ENCODE results near the gene PPP1R9B. TPM values are rescaled to one million over a fixed set of nuclear protein-coding genes. Genes with fewer than 3 reads are reported as not detected.

The PPP1R9B gene
- total and polyA plus RNA-seq, 2 donors = 26.8 to 47.9 TPM

GRCh38 chr17:50148226-50149090 lies 2.0 kb downstream of the PPP1R9B start:
- H3K27me3 ChIP-seq (ENCODE audit: control insufficient read depth in 2 of 2, insufficient read depth in 1 of 2, low read length in 1 of 2) = peaks cover 0 to 7% of the 10 kb centered on the region in 2 donors
- peaks cover 23 to 48% of the 10 kb centered on the region in 2 donors for H3K4me1 ChIP-seq (ENCODE audit: control insufficient read depth in 2 of 2, insufficient read depth in 2 of 2, low read length in 2 of 2)
- no peaks in the 10 kb centered on the region for H3K9me3 ChIP-seq (ENCODE audit: control insufficient read depth in 2 of 2, insufficient read depth in 1 of 2, low read length in 1 of 2)
- H3K36me3 ChIP-seq (ENCODE audit: control insufficient read depth in 2 of 2, insufficient read depth in 2 of 2, low read length in 1 of 2) = peaks cover 24 to 25% of the 10 kb centered on the region in 2 donors
- peak in 4 of 9 donors; percentile 21 to 60 (median 41) for DNase-seq (ENCODE audit: low read depth in 6 of 9, low spot score in 9 of 9)
- 3% methylated on average over 25 of the region's 25 CpGs for WGBS
- peak overlapping the region; percentile 3 to 57 for H3K27ac ChIP-seq (ENCODE audit: low read depth in 1 of 2, low read length in 1 of 2)
- H3K4me3 ChIP-seq (ENCODE audit: low read length in 2 of 2) = peak overlapping the region; percentile 75 to 94

GRCh38 chr17:50147841-50148225 lies 2.6 kb downstream of the PPP1R9B start:
- H3K27me3 ChIP-seq (ENCODE audit: control insufficient read depth in 2 of 2, insufficient read depth in 1 of 2, low read length in 1 of 2) = peaks cover 0 to 7% of the 10 kb centered on the region in 2 donors
- no peak for DNase-seq (ENCODE audit: low read depth in 6 of 9, low spot score in 9 of 9)
- H3K27ac ChIP-seq (ENCODE audit: low read depth in 1 of 2, low read length in 1 of 2) = peak overlapping the region; percentile 3 to 57
- peak overlapping the region; percentile 75 to 94 for H3K4me3 ChIP-seq (ENCODE audit: low read length in 2 of 2)
- peaks cover 31 to 32% of the 10 kb centered on the region in 2 donors for H3K36me3 ChIP-seq (ENCODE audit: control insufficient read depth in 2 of 2, insufficient read depth in 2 of 2, low read length in 1 of 2)
- 48% methylated on average over 5 of the region's 5 CpGs for WGBS
- H3K4me1 ChIP-seq (ENCODE audit: control insufficient read depth in 2 of 2, insufficient read depth in 2 of 2, low read length in 2 of 2) = peaks cover 23 to 47% of the 10 kb centered on the region in 2 donors
- no peaks in the 10 kb centered on the region for H3K9me3 ChIP-seq (ENCODE audit: control insufficient read depth in 2 of 2, insufficient read depth in 1 of 2, low read length in 1 of 2)

GRCh38 chr17:50146927-50147665 lies 3.4 kb downstream of the PPP1R9B start:
- peaks cover 16 to 40% of the 10 kb centered on the region in 2 donors for H3K4me1 ChIP-seq (ENCODE audit: control insufficient read depth in 2 of 2, insufficient read depth in 2 of 2, low read length in 2 of 2)
- H3K36me3 ChIP-seq (ENCODE audit: control insufficient read depth in 2 of 2, insufficient read depth in 2 of 2, low read length in 1 of 2) = peaks cover 38% of the 10 kb centered on the region in 2 donors
- H3K27me3 ChIP-seq (ENCODE audit: control insufficient read depth in 2 of 2, insufficient read depth in 1 of 2, low read length in 1 of 2) = peaks cover 0 to 7% of the 10 kb centered on the region in 2 donors
- H3K27ac ChIP-seq (ENCODE audit: low read depth in 1 of 2, low read length in 1 of 2) = no peak overlapping the region
- peak overlapping the region; percentile 75 to 94 for H3K4me3 ChIP-seq (ENCODE audit: low read length in 2 of 2)
- H3K9me3 ChIP-seq (ENCODE audit: control insufficient read depth in 2 of 2, insufficient read depth in 1 of 2, low read length in 1 of 2) = no peaks in the 10 kb centered on the region
- no peak for DNase-seq (ENCODE audit: low read depth in 6 of 9, low spot score in 9 of 9)
- WGBS = 84% methylated on average over 15 of the region's 15 CpGs

- Histone ChIP-seq H3K4me3 (ENCODE audit: low read length in 2 of 2) (peak overlapping the region in 1 of 2 donors; percentile 75), H3K36me3 (ENCODE audit: control insufficient read depth in 2 of 2, insufficient read depth in 2 of 2, low read length in 1 of 2) (peaks cover 45% of the 10 kb centered on the region in 2 donors), H3K27me3 (ENCODE audit: control insufficient read depth in 2 of 2, insufficient read depth in 1 of 2, low read length in 1 of 2) (peaks cover 0 to 7% of the 10 kb centered on the region in 2 donors), H3K4me1 (ENCODE audit: control insufficient read depth in 2 of 2, insufficient read depth in 2 of 2, low read length in 2 of 2) (peaks cover 13 to 33% of the 10 kb centered on the region in 2 donors), H3K9me3 (ENCODE audit: control insufficient read depth in 2 of 2, insufficient read depth in 1 of 2, low read length in 1 of 2) (no peaks in the 10 kb centered on the region), H3K27ac (ENCODE audit: low read depth in 1 of 2, low read length in 1 of 2) (no peak overlapping the region)
- WGBS = 95% methylated on average over 10 of the region's 10 CpGs
- no peak for DNase-seq (ENCODE audit: low read depth in 6 of 9, low spot score in 9 of 9)
Measured at GRCh38 chr17:50146230-50146926, 4.1 kb downstream of the PPP1R9B start.

- 86% methylated on average over 11 of the region's 11 CpGs for WGBS
- Histone ChIP-seq H3K9me3 (ENCODE audit: control insufficient read depth in 2 of 2, insufficient read depth in 1 of 2, low read length in 1 of 2) (no peaks in the 10 kb centered on the region), H3K4me3 (ENCODE audit: low read length in 2 of 2) (no peak overlapping the region), H3K27ac (ENCODE audit: low read depth in 1 of 2, low read length in 1 of 2) (no peak overlapping the region), H3K4me1 (ENCODE audit: control insufficient read depth in 2 of 2, insufficient read depth in 2 of 2, low read length in 2 of 2) (peaks cover 14 to 35% of the 10 kb centered on the region in 2 donors), H3K27me3 (ENCODE audit: control insufficient read depth in 2 of 2, insufficient read depth in 1 of 2, low read length in 1 of 2) (peaks cover 0 to 7% of the 10 kb centered on the region in 2 donors), H3K36me3 (ENCODE audit: control insufficient read depth in 2 of 2, insufficient read depth in 2 of 2, low read length in 1 of 2) (peaks cover 52% of the 10 kb centered on the region in 2 donors)
- no peak for DNase-seq (ENCODE audit: low read depth in 6 of 9, low spot score in 9 of 9)
Measured at GRCh38 chr17:50145532-50146229, 4.8 kb downstream of the PPP1R9B start.

- no peaks in the 10 kb centered on the region for H3K9me3 ChIP-seq (ENCODE audit: control insufficient read depth in 2 of 2, insufficient read depth in 1 of 2, low read length in 1 of 2)
- peaks cover 56 to 59% of the 10 kb centered on the region in 2 donors for H3K36me3 ChIP-seq (ENCODE audit: control insufficient read depth in 2 of 2, insufficient read depth in 2 of 2, low read length in 1 of 2)
- H3K27ac ChIP-seq (ENCODE audit: low read depth in 1 of 2, low read length in 1 of 2) = no peak overlapping the region
- no peak overlapping the region for H3K4me3 ChIP-seq (ENCODE audit: low read length in 2 of 2)
- WGBS = 95% methylated on average over 16 of the region's 16 CpGs
- H3K27me3 ChIP-seq (ENCODE audit: control insufficient read depth in 2 of 2, insufficient read depth in 1 of 2, low read length in 1 of 2) = peaks cover 0 to 5% of the 10 kb centered on the region in 2 donors
- peaks cover 15 to 42% of the 10 kb centered on the region in 2 donors for H3K4me1 ChIP-seq (ENCODE audit: control insufficient read depth in 2 of 2, insufficient read depth in 2 of 2, low read length in 2 of 2)
- DNase-seq (ENCODE audit: low read depth in 6 of 9, low spot score in 9 of 9) = no peak
Measured at GRCh38 chr17:50144845-50145531, 5.5 kb downstream of the PPP1R9B start.

- Histone ChIP-seq H3K27me3 (ENCODE audit: control insufficient read depth in 2 of 2, insufficient read depth in 1 of 2, low read length in 1 of 2) (peaks cover 0 to 4% of the 10 kb centered on the region in 2 donors), H3K27ac (ENCODE audit: low read depth in 1 of 2, low read length in 1 of 2) (no peak overlapping the region), H3K9me3 (ENCODE audit: control insufficient read depth in 2 of 2, insufficient read depth in 1 of 2, low read length in 1 of 2) (no peaks in the 10 kb centered on the region), H3K4me3 (ENCODE audit: low read length in 2 of 2) (no peak overlapping the region), H3K36me3 (ENCODE audit: control insufficient read depth in 2 of 2, insufficient read depth in 2 of 2, low read length in 1 of 2) (peaks cover 61 to 65% of the 10 kb centered on the region in 2 donors), H3K4me1 (ENCODE audit: control insufficient read depth in 2 of 2, insufficient read depth in 2 of 2, low read length in 2 of 2) (peaks cover 15 to 42% of the 10 kb centered on the region in 2 donors)
- DNase-seq (ENCODE audit: low read depth in 6 of 9, low spot score in 9 of 9) = no peak
- 94% methylated on average over 6 of the region's 6 CpGs for WGBS
Measured at GRCh38 chr17:50144355-50144754, 6.1 kb downstream of the PPP1R9B start.
